Measurements from ENCODE around the gene ALDH4A1.
A peak's percentile ranks its signal among the peaks of the same experiment; 100 is the strongest.
"Not testable (repeated sequence)": the region's sequence is repeated elsewhere in the genome, so short reads cannot be mapped to it uniquely, and the experiment has no call there.

The ALDH4A1 gene

DNA sequence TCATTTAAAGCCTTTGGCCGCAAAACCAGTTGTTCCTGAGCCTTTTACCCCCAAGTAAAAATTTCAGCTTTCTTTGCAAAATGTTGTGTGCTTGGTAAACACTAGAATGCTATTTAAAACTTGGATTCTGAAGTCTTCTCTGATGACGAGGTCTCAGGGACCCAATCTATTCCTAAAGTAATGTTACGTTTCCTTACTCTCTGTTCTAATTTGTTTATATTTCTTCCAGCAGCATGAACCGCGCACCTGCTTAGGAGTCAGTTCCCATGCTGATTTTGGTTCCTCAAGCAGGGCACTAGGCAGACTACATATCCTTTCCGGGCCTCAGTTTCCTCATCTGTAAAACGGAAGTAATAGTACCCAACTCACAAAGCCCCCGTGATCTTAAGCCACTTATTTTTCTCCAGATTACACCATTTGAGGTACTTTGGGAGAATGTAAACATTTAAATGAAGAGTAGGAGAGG is 969 bp upstream of the ALDH4A1 start:
- peak overlapping the region; percentile 73 for H3K27ac ChIP-seq (ENCODE audit: low read depth, low read length)
- peak overlapping the region; percentile 90 for H3K4me3 ChIP-seq (ENCODE audit: low read depth, low read length)
- no peaks in the 10 kb centered on the region for H3K9me3 ChIP-seq (ENCODE audit: control insufficient read depth, insufficient read depth, low read length)
- H3K4me1 ChIP-seq (ENCODE audit: control insufficient read depth, insufficient read depth, low read length), result peaks cover 6% of the 10 kb centered on the region
- H3K36me3 ChIP-seq (ENCODE audit: control insufficient read depth, insufficient read depth, low read length), result no peaks in the 10 kb centered on the region
- H3K9ac ChIP-seq (ENCODE audit: low read depth, low read length), result 0 out of 2 replicates have a peak overlapping the region, but pooled peaks have one; percentile 7
- H3K27me3 ChIP-seq (ENCODE audit: control insufficient read depth, insufficient read depth, low read length), result no peaks in the 10 kb centered on the region

DNA sequence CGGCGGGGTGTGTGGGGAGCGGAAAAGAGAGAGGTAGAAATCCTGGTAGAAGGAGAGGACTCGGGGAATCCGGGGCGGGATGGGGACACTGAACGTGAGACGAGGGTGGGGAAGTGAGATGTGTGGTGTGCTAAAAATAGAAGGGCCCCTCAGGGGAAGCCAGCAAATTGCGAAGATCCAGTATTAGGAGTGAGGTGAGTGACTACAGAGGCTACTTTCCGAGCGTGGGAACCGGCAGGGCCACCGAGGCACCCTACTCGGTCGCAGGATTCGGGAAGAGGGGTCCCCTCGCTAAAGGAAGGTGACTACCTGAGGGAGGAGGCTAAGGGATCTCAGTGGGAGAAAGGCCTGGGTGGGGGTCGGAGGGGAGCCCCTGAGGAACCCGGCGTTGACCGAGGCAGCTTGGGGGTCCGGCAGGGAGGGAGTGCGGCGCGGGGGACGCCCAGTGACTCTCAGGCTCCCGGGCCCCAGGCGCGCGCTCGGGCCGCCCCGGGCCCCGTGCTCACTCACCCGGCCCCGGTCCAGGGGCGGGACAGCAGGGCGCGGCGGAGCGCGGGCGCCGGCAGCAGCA is 318 bp downstream of the ALDH4A1 start:
- Histone ChIP-seq H3K9me3 (ENCODE audit: control insufficient read depth, insufficient read depth, low read length) (no peaks in the 10 kb centered on the region), H3K4me1 (ENCODE audit: control insufficient read depth, insufficient read depth, low read length) (peaks cover 6% of the 10 kb centered on the region), H3K27me3 (ENCODE audit: control insufficient read depth, insufficient read depth, low read length) (no peaks in the 10 kb centered on the region), H3K4me3 (ENCODE audit: low read depth, low read length) (peak overlapping the region; percentile 90), H3K9ac (ENCODE audit: low read depth, low read length) (peak overlapping the region; percentile 99), H3K27ac (ENCODE audit: low read depth, low read length) (peak overlapping the region; percentile 94), H3K36me3 (ENCODE audit: control insufficient read depth, insufficient read depth, low read length) (no peaks in the 10 kb centered on the region; the same call in 1 of the 2 replicates)

DNA sequence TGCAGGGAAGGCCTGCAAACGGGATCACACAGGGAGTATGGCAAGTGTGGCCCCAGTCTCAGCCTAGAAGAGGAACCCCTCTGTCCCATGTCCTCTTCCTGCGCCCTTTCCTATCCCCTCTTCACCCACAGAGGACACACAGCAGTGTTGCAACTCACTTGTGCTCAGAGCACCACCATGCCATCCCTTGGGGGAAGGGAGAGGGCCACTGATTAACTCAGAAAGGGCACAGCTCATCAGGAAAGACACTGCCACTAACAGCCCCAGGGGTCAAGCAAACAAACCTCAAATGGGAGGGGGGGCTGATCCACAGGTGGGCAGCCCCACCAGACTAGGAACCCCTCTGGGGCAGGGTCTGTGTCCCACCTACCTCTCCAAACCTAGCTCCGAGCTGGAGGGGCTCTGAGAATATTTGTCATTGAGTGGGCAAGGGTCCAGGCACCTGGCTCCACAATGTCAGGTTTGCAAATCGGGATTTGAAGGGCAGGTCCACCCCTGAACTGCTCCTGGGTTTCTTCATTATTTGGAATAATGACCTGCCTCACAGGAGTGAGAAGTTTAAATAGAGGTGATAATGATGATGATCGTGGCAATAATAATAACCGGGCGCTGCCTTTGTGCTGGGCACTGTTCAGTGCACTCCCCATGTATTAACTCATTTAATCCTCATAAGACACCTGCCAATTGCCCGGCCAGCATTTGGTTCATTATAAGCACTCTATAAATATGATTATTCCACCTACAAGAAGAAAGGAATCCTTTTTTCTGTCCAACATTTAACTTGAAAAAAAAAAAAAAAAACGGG is 1.0 kb downstream of the ALDH4A1 start:
- Histone ChIP-seq H3K36me3 (ENCODE audit: control insufficient read depth, insufficient read depth, low read length) (no peaks in the 10 kb centered on the region; the same call in 1 of the 2 replicates), H3K27ac (ENCODE audit: low read depth, low read length) (no peak overlapping the region), H3K27me3 (ENCODE audit: control insufficient read depth, insufficient read depth, low read length) (no peaks in the 10 kb centered on the region), H3K4me3 (ENCODE audit: low read depth, low read length) (peak overlapping the region; percentile 90), H3K4me1 (ENCODE audit: control insufficient read depth, insufficient read depth, low read length) (peaks cover 6% of the 10 kb centered on the region), H3K9me3 (ENCODE audit: control insufficient read depth, insufficient read depth, low read length) (no peaks in the 10 kb centered on the region), H3K9ac (ENCODE audit: low read depth, low read length) (no peak overlapping the region)

DNA sequence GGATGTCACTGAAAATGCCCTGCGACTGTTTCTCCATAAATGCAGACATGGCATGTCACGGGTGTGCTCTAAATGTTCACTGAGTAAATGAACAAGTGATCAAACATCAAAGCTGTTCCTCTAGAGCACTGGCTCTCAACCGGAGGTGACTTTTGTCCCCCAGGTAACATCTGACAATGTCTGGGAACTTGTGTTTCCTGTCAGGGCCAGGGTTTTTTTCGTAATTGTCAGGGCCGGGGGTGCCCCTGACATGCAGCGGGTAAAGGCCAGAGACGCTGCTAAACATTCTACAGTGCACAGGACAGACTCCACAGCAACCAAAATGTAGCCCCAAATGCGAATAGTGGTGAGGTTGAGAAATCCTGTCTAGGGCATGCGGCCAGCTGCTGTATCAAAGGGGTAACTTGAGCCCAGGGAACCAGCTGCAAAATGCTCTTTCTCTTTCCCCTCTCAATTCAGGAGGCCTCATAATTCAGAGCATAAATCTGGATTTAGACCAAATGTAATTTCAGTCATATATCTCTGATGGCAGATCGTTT is 2.0 kb downstream of the ALDH4A1 start:
- Histone ChIP-seq H3K9me3 (ENCODE audit: control insufficient read depth, insufficient read depth, low read length) (no peaks in the 10 kb centered on the region), H3K27ac (ENCODE audit: low read depth, low read length) (no peak overlapping the region), H3K4me1 (ENCODE audit: control insufficient read depth, insufficient read depth, low read length) (peaks cover 6% of the 10 kb centered on the region), H3K27me3 (ENCODE audit: control insufficient read depth, insufficient read depth, low read length) (no peaks in the 10 kb centered on the region), H3K4me3 (ENCODE audit: low read depth, low read length) (no peak overlapping the region), H3K9ac (ENCODE audit: low read depth, low read length) (no peak overlapping the region), H3K36me3 (ENCODE audit: control insufficient read depth, insufficient read depth, low read length) (peaks cover 4% of the 10 kb centered on the region; the same call in 1 of the 2 replicates)

DNA sequence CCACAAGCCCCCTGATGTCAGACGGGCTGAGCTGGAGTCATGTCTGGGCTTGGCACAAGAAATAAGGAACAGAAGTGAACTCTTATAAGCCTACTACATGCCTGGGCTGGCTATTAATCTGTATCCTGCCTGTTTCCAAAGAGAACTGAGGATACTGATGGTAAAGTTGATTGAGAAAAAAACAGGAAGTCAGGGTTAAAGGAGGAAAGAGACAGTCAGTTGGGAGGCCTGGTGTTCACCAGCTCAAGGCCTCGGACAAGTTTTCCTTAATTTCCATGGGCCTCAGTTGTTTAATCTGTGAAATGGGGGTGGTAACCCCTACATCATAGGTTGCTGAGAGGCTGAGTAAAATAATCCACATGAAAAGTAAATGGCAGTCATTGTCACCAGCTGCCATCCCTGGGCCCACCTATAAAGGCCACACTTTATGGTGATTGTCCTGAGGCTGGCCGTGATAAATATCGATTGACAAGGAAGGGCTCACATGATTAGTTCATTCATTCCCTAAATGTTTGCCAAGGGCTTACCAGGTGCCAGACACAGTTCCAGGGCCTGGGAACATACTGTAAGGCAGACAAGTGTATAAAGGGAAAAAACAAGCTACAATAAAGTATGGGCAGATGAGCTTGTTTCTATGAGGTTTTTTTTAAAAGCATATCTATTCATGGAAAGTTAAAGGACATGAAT is 2.8 kb downstream of the ALDH4A1 start:
- peaks cover 5% of the 10 kb centered on the region; the same call in 1 of the 2 replicates for H3K36me3 ChIP-seq (ENCODE audit: control insufficient read depth, insufficient read depth, low read length)
- H3K27ac ChIP-seq (ENCODE audit: low read depth, low read length), result no peak overlapping the region
- no peaks in the 10 kb centered on the region for H3K27me3 ChIP-seq (ENCODE audit: control insufficient read depth, insufficient read depth, low read length)
- no peak overlapping the region for H3K9ac ChIP-seq (ENCODE audit: low read depth, low read length)
- no peak overlapping the region for H3K4me3 ChIP-seq (ENCODE audit: low read depth, low read length)
- no peaks in the 10 kb centered on the region for H3K9me3 ChIP-seq (ENCODE audit: control insufficient read depth, insufficient read depth, low read length)
- peaks cover 6% of the 10 kb centered on the region for H3K4me1 ChIP-seq (ENCODE audit: control insufficient read depth, insufficient read depth, low read length)

DNA sequence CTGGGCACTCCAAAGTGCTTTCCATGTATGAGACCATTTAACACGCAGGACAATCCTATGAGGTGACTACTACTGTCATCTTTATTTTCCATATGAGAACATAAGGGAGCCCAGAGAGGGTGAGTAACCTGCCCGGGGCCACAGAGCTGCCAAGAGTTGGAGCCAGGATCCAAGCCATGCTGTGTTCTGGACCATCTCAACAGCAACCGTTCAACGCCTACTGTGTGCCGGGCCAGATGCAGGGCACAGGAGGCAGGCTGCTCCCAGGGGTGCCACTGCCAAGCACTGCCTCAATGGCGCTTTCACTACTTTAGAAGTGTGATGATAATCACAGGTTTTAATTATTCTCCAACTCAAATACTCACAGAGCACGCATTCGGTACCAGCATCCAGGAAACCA is 3.8 kb downstream of the ALDH4A1 start:
- Histone ChIP-seq H3K4me1 (ENCODE audit: control insufficient read depth, insufficient read depth, low read length) (peaks cover 6% of the 10 kb centered on the region), H3K9ac (ENCODE audit: low read depth, low read length) (no peak overlapping the region), H3K9me3 (ENCODE audit: control insufficient read depth, insufficient read depth, low read length) (no peaks in the 10 kb centered on the region), H3K36me3 (ENCODE audit: control insufficient read depth, insufficient read depth, low read length) (peaks cover 5% of the 10 kb centered on the region; the same call in 1 of the 2 replicates), H3K27ac (ENCODE audit: low read depth, low read length) (no peak overlapping the region), H3K4me3 (ENCODE audit: low read depth, low read length) (no peak overlapping the region), H3K27me3 (ENCODE audit: control insufficient read depth, insufficient read depth, low read length) (no peaks in the 10 kb centered on the region)

DNA sequence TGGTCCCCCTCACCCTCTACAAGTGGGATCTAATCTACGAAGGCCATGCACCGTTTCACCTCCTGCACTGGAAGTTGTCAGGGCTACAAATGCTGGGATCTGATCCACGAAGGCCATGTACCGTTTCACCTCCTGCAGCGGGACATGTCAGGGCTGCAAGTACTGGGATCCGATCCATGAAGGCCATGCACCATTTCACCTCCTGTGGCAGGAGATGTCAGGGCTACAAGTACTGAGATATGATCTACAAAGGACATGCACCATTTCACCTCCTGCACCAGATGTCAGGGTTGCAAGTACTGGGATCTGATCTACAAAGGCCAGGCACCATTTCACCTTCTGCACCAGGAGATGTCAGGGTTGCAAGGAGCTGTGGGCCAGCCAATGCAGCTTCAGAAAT is 7.0 kb downstream of the ALDH4A1 start:
- no peaks in the 10 kb centered on the region for H3K9me3 ChIP-seq (ENCODE audit: control insufficient read depth, insufficient read depth, low read length)

DNA sequence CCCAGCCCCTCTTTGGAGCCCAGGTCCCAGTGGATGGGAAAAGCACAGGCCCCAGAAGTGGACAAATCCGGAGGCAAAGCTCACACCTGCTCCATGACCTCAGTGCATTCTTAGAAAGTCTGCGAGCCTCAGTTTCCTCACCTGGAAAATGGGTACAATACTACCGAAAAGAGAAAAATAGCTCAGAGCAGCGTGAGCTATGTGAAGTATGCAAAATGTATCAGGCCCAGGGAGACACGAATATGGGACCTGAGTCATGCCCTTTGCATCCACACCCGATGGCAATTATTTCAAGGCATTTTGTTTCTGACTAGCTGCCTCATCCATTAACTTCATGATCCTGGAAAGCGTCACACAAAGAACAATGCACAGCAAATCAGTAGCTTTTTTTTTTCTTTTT is 9.2 kb downstream of the ALDH4A1 start:
- Histone ChIP-seq H3K4me1 (ENCODE audit: control insufficient read depth, insufficient read depth, low read length) (no peaks in the 10 kb centered on the region), H3K27ac (ENCODE audit: low read depth, low read length) (no peak overlapping the region), H3K9me3 (ENCODE audit: control insufficient read depth, insufficient read depth, low read length) (no peaks in the 10 kb centered on the region), H3K27me3 (ENCODE audit: control insufficient read depth, insufficient read depth, low read length) (no peaks in the 10 kb centered on the region), H3K9ac (ENCODE audit: low read depth, low read length) (no peak overlapping the region), H3K36me3 (ENCODE audit: control insufficient read depth, insufficient read depth, low read length) (peaks cover 7% of the 10 kb centered on the region; the same call in 1 of the 2 replicates), H3K4me3 (ENCODE audit: low read depth, low read length) (no peak overlapping the region)

More for the DNA sequence above, 7.0 kb downstream of the ALDH4A1 start:
- H3K27me3 ChIP-seq (ENCODE audit: control insufficient read depth, insufficient read depth, low read length), result no peaks in the 10 kb centered on the region
- H3K9ac ChIP-seq (ENCODE audit: low read depth, low read length), result no peak overlapping the region
- H3K36me3 ChIP-seq (ENCODE audit: control insufficient read depth, insufficient read depth, low read length), result peaks cover 5% of the 10 kb centered on the region; the same call in 1 of the 2 replicates
- no peak overlapping the region for H3K27ac ChIP-seq (ENCODE audit: low read depth, low read length)
- no peaks in the 10 kb centered on the region for H3K4me1 ChIP-seq (ENCODE audit: control insufficient read depth, insufficient read depth, low read length)
- no peak overlapping the region for H3K4me3 ChIP-seq (ENCODE audit: low read depth, low read length)

DNA sequence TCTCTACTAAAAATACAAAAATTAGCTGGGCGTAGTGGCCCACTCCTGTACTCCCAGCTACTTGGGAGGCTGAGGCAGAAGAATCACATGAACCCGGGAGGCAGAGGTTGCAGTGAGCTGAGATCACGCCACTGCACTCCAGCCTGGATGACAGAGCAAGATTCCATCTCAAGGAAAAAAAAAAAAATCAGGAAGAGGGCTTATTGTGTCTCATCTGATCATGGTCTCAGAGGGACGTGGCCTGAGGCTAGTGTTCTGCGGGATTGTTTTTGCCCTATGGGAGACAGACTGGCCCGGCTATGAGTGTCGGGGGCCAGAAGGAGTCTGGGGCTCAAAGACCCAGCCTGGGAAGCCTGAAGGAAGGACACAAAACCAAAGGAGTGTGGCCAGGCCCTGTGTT is 10.5 kb downstream of the ALDH4A1 start:
- H3K4me3 ChIP-seq (ENCODE audit: low read depth, low read length); H3K27ac ChIP-seq (ENCODE audit: low read depth, low read length); H3K27me3 ChIP-seq (ENCODE audit: control insufficient read depth, insufficient read depth, low read length); H3K9me3 ChIP-seq (ENCODE audit: control insufficient read depth, insufficient read depth, low read length); H3K4me1 ChIP-seq (ENCODE audit: control insufficient read depth, insufficient read depth, low read length); H3K9ac ChIP-seq (ENCODE audit: low read depth, low read length): not testable (repeated sequence)
- peaks cover 13% of the 10 kb centered on the region; the same call in 1 of the 2 replicates for H3K36me3 ChIP-seq (ENCODE audit: control insufficient read depth, insufficient read depth, low read length)

DNA sequence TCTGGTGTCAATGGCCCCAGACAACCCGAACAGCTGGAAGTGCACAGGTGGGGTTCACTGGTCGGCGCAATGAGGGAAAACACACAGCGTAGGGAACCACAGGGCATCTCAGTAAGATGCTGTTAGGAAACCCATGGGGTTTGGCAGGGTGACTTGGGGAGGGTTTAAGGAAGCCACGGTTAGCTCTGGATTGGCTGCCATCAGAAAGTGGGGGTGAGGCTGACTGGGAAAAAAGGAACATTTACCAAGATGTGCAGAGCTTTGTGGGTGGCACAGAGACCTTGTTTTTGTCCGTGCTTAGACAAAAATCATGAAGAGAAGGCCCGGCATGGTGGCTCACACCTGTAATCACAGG is 11.0 kb downstream of the ALDH4A1 start:
- H3K27ac ChIP-seq (ENCODE audit: low read depth, low read length), result no peak overlapping the region
- no peaks in the 10 kb centered on the region for H3K9me3 ChIP-seq (ENCODE audit: control insufficient read depth, insufficient read depth, low read length)
- H3K4me3 ChIP-seq (ENCODE audit: low read depth, low read length), result no peak overlapping the region
- H3K4me1 ChIP-seq (ENCODE audit: control insufficient read depth, insufficient read depth, low read length), result no peaks in the 10 kb centered on the region
- no peak overlapping the region for H3K9ac ChIP-seq (ENCODE audit: low read depth, low read length)
- H3K27me3 ChIP-seq (ENCODE audit: control insufficient read depth, insufficient read depth, low read length), result no peaks in the 10 kb centered on the region
- peaks cover 13% of the 10 kb centered on the region; the same call in 1 of the 2 replicates for H3K36me3 ChIP-seq (ENCODE audit: control insufficient read depth, insufficient read depth, low read length)
